ENCODE data around the gene TNS4. TPM values are rescaled to one million over a fixed set of nuclear protein-coding genes. Genes with fewer than 3 reads are reported as not detected.

Gene TNS4
- total RNA-seq, 4 donors from 2014 or later: 0.30 TPM; not detected in 3

- Histone ChIP-seq H3K9me3 (no peaks in the 10 kb centered on the region), H3K27ac (peak overlapping the region in 2 of 4 donors; percentile 58 to 74), H3K4me3 (no peak overlapping the region), H3K36me3 (no peaks in the 10 kb centered on the region), H3K4me1 (peaks cover 0 to 14% (median 6%) of the 10 kb centered on the region in 4 donors), H3K27me3 (no peaks in the 10 kb centered on the region)
- TF ChIP-seq POLR2A (IDR thresholded peaks at IDR 0.05): no peak
- no peak for TF ChIP-seq CTCF (IDR thresholded peaks at IDR 0.05)
- TF ChIP-seq EP300 (IDR thresholded peaks at IDR 0.05): no peak
- whole genome bisulfite sequencing, 2 donors: 39 to 46% methylated on average over 2 of the region's 2 CpGs
- DNase-seq (ENCODE audit: low spot score in 2 of 2): no peak
Measured at GRCh38 chr17:40432864-40433528, 68.4 kb downstream of the TNS4 start.

DNA sequence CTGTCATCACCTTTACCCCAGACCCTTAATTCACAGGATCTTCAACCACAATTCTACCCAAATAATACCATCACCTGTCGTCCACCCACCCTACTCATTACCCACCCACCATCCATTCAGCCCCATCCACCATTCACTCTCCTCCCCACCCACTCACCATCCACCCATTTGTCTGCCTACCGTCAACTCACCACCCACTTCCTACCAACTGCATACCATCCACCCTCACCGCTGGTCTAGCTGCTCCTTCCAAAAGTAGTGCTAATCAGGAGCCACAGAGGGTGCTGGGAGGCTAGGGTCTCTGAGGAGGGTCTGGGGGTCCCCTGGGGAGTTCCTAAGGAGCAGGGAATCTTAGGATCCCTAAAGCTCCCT is 70.2 kb downstream of the TNS4 start:
- TF ChIP-seq EP300 (IDR thresholded peaks at IDR 0.05) (no peak), CTCF (IDR thresholded peaks at IDR 0.05) (no peak), POLR2A (IDR thresholded peaks at IDR 0.05) (no peak)
- H3K27me3 ChIP-seq: no peaks in the 10 kb centered on the region
- 84 to 85% methylated on average over 3 of the region's 3 CpGs for whole genome bisulfite sequencing, 2 donors
- no peak overlapping the region for H3K27ac ChIP-seq
- peaks cover 0 to 14% (median 6%) of the 10 kb centered on the region in 4 donors for H3K4me1 ChIP-seq
- no peaks in the 10 kb centered on the region for H3K36me3 ChIP-seq
- H3K9me3 ChIP-seq: no peaks in the 10 kb centered on the region
- no peak for DNase-seq (ENCODE audit: low spot score in 2 of 2)
- H3K4me3 ChIP-seq: no peak overlapping the region

GRCh38 chr17:40430272-40431230 is 70.9 kb downstream of the TNS4 start:
- Histone ChIP-seq H3K9me3 (no peaks in the 10 kb centered on the region), H3K4me1 (peaks cover 0 to 14% (median 6%) of the 10 kb centered on the region in 4 donors), H3K36me3 (no peaks in the 10 kb centered on the region), H3K4me3 (no peak overlapping the region), H3K27ac (no peak overlapping the region), H3K27me3 (no peaks in the 10 kb centered on the region)
- TF ChIP-seq POLR2A (IDR thresholded peaks at IDR 0.05) (no peak), EP300 (IDR thresholded peaks at IDR 0.05) (no peak), CTCF (IDR thresholded peaks at IDR 0.05) (no peak)
- DNase-seq (ENCODE audit: low spot score in 2 of 2): no peak
- WGBS, 2 donors: 91 to 94% methylated on average over 10 of the region's 10 CpGs

DNA sequence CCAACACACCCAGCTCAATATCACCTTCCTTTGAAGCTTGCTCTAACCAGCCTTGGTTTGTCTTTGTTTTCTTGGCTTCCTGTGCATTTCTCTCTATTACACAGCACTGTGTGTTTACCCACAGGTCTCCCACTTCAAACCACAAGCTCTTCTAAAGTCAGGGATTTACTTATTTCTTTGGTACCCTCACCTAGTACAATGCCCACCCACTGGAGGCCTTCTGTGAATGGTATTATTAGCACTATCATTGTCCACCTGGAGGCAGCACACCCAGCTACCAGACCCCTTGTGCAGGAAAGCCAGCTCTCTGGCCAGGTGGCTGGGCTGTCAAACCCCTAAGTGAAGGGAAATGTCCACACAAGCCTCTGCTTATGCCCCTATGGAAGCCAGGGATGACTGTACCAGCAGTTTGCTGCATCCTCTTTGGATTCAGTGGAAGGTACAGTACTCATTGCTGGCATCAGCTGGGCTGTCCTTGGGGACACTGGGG is 74.4 kb downstream of the TNS4 start:
- DNase-seq (ENCODE audit: low spot score in 2 of 2): no peak

More for the DNA sequence above, 74.4 kb downstream of the TNS4 start:
- H3K36me3 ChIP-seq: no peaks in the 10 kb centered on the region
- H3K4me1 ChIP-seq: no peaks in the 10 kb centered on the region
- no peak for TF ChIP-seq CTCF (IDR thresholded peaks at IDR 0.05)
- TF ChIP-seq EP300 (IDR thresholded peaks at IDR 0.05): no peak
- no peak for TF ChIP-seq POLR2A (IDR thresholded peaks at IDR 0.05)
- no peak overlapping the region for H3K4me3 ChIP-seq
- H3K27ac ChIP-seq: no peak overlapping the region
- no peaks in the 10 kb centered on the region for H3K9me3 ChIP-seq
- no peaks in the 10 kb centered on the region for H3K27me3 ChIP-seq

Other genes starting within 250 kb of the TNS4 start
- 1 to 10 TPM in 1 of 4 donors, under 1 TPM in 3; 0.20 to 1.8 (median 0.43) TPM for gene CDC6, start 213.7 kb downstream of the TNS4 start, total RNA-seq
- gene RARA, start 192.4 kb downstream of the TNS4 start, total RNA-seq: 10 to 100 TPM; 28.9 to 58.2 (median 46.4) TPM
- not detected for gene GJD3, start 136.9 kb downstream of the TNS4 start, total RNA-seq
- 1 to 10 TPM in 3 of 4 donors, under 1 TPM in 1; 0.21 to 7.1 (median 2.6) TPM for gene TOP2A, start 83.7 kb downstream of the TNS4 start, total RNA-seq
- 1,000 to 10,000 TPM in 1 of 4 donors, 100 to 1,000 TPM in 3; 675 to 1,301 (median 748) TPM for gene IGFBP4, start 58.2 kb downstream of the TNS4 start, total RNA-seq
- gene CCR7, start 63.8 kb upstream of the TNS4 start, total RNA-seq: 1 to 10 TPM in 1 of 4 donors, not detected in 3; 1.5 TPM
- 100 to 1,000 TPM in 1 of 4 donors, 10 to 100 TPM in 3; 67.2 to 113 (median 95.1) TPM for gene SMARCE1, start 146.2 kb upstream of the TNS4 start, total RNA-seq
- gene KRT222, start 163.6 kb upstream of the TNS4 start, total RNA-seq: 10 to 100 TPM in 1 of 4 donors, 1 to 10 TPM in 3; 2.7 to 17.9 (median 7.6) TPM
- under 1 TPM in 1 of 4 donors, not detected in 3; 0.20 TPM for gene KRT24, start 202.1 kb upstream of the TNS4 start, total RNA-seq

Data from tibial nerve (tissue), 4 donors.